GM19099 (cell line): Measurements from ENCODE around the gene F13A1.

Source experiments
- POLR2A ChIP-seq: IDR thresholded peaks from 3 replicates; pipeline ENCODE4 v1.6.1; 2011; ENCODE audit warnings: low read depth; ENCODE audit not compliant: insufficient read length; ENCODE audit errors: extremely low read depth

Gene F13A1

GRCh38 chr6:6331946-6332601 lies 11.6 kb upstream of the F13A1 start:
- TF ChIP-seq POLR2A: no peak

DNA sequence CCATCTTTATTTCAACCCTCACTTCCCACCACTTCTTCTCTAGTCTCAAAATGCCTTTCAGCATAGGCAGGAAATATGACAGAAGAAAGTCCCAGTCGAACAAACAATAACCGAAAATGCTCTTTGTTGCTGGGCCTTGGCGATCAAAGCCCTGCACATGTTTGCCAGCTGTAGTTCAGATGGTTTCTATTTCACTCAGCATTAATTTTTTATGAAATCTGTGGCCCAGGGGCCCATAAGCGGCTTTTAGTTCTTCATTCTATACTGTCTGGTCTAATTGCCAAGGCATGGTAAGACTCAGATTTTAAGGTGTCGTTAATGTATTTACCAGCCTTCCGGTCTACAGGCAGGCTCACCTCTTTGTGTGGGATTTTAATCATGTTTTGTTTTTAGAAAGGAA lies 10.9 kb upstream of the F13A1 start:
- TF ChIP-seq POLR2A: no peak

- no peak for TF ChIP-seq POLR2A
Measured at GRCh38 chr6:6330407-6330806, 9.9 kb upstream of the F13A1 start.

DNA sequence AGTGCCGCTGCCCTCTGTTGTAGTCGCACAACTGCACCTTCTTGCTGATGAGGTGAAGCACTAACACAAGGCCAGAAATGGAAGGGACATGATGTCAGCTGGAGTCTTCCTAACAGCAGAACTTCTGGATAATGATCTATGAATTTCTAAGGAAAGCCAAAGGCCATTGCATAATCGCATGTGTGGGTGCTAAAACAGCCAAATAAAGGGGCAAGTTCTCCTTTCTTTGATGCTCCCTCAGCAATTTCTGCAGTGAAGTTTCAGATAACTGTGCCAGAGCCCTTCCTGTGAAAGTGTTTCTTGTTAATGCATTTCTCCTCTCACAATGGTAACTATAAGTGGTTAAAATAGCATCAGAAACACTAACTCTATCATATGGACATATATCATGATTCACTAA lies 8.0 kb upstream of the F13A1 start:
- no peak for TF ChIP-seq POLR2A

- no peak for TF ChIP-seq POLR2A
Measured at GRCh38 chr6:6323352-6323751, 2.9 kb upstream of the F13A1 start.

GRCh38 chr6:6320901-6321300 lies 439 bp upstream of the F13A1 start:
- TF ChIP-seq POLR2A: no peak

- TF ChIP-seq POLR2A: no peak
Measured at GRCh38 chr6:6317825-6318733, 2.4 kb downstream of the F13A1 start.

- TF ChIP-seq POLR2A: no peak
Measured at GRCh38 chr6:6317386-6317785, 3.1 kb downstream of the F13A1 start.

GRCh38 chr6:6315660-6316059 lies 4.8 kb downstream of the F13A1 start:
- TF ChIP-seq POLR2A: no peak

GRCh38 chr6:6314596-6314995 lies 5.9 kb downstream of the F13A1 start:
- TF ChIP-seq POLR2A: no peak

GRCh38 chr6:6312901-6313441 lies 7.5 kb downstream of the F13A1 start:
- no peak for TF ChIP-seq POLR2A

GRCh38 chr6:6305575-6305974 lies 14.9 kb downstream of the F13A1 start:
- no peak for TF ChIP-seq POLR2A

- no peak for TF ChIP-seq POLR2A
Measured at GRCh38 chr6:6293317-6293716, 27.1 kb downstream of the F13A1 start.

DNA sequence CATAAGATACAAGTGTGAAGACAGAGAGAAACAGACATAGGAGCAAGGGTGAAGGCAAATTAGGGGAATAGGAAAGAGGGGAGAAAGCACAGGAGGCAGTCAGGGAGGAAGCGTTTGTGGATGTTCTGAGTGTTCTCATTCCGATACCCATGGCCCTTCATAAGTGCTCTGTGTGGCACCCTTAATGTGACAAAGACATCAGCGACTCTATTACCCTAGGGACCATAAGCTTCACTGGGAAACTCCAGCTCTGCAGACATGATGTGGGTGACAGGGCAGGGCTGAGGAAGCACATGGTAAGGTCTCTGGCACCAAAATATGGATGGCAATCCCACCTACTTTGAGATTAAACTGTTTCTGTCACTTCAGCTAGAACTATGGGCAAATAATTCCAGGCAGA lies 33.0 kb downstream of the F13A1 start:
- no peak for TF ChIP-seq POLR2A

DNA sequence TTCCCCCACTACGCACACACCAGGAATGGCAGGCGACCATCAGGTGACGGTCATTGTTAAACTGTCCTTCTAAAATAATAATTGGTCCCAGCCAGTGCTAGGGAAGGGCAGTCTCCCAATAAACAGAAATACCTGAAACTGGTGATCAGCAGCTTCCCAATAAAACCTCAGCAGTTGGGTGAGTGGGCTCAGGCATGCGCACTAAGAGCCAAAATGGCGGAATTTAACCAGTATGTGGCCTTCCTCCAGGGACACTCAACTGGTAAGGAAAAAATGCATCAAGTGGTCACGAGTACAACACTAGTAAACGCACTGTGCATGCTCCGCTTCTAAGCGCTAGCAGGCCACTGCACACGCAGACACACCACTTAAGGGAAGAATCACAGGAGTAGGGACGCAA lies 34.8 kb downstream of the F13A1 start:
- no peak for TF ChIP-seq POLR2A
